Dendritic cell treated with granulocyte-macrophage colony-stimulating factor and Interleukin-4, amounts not matched to agents 40 ng/mL and 50 ng/mL, for 4 days (primary cell): Measurements from ENCODE around the gene SLC39A11.
"Not testable (repeated sequence)": the region's sequence is repeated elsewhere in the genome, so short reads cannot be mapped to it uniquely, and the experiment has no call there.

Source experiments
- H3K27ac Mint-ChIP-seq: one replicate; pipeline ENCODE4 v1.8.0; 2022; ENCODE audit warnings: mild to moderate bottlenecking, mixed read lengths
- H3K27me3 Mint-ChIP-seq: one replicate; pipeline ENCODE4 v1.8.0; 2022; ENCODE audit warnings: mild to moderate bottlenecking, mixed read lengths
- H3K36me3 Mint-ChIP-seq: one replicate; pipeline ENCODE4 v1.8.0; 2022; ENCODE audit warnings: low read depth, mixed read lengths
- H3K4me1 Mint-ChIP-seq: one replicate; pipeline ENCODE4 v1.8.0; 2022; ENCODE audit warnings: low read depth, mixed read lengths
- H3K4me3 Mint-ChIP-seq: one replicate; pipeline ENCODE4 v1.8.0; 2022; ENCODE audit warnings: mild to moderate bottlenecking, moderate library complexity, mixed read lengths
- H3K9me3 Mint-ChIP-seq: one replicate; pipeline ENCODE4 v1.8.0; 2022; ENCODE audit warnings: mixed read lengths
- intact Hi-C: fragments of 100-400 bp; cut with micrococcal nuclease; formaldehyde crosslinking; loops from one replicate; pipeline ENCODE4 v1.15.0; 2022

SLC39A11 gene

DNA sequence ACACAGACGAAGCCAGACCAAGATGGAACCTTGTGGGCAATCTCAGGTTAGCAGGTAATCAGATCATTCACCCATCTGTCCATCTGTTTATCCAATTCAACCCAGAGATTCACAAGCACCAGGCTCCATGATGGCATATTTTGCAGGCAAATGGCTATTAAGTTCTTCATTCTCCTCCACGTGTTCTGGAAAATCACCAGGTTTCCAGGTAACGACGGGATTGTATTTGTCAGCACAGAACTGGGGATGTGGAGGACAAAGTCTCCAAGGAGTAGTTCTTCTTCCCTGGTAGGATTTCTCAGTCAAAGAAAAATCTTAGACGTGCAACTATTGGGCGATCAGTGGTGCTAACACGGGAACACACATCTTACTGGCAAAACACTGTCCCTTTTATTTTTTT lies 368.8 kb downstream of the SLC39A11 start:
- H3K27ac Mint-ChIP-seq = no peak overlapping the region
- intact Hi-C loops = no loop called here
- H3K9me3 Mint-ChIP-seq = no peaks in the 10 kb centered on the region
- H3K27me3 Mint-ChIP-seq = no peaks in the 10 kb centered on the region
- H3K4me3 Mint-ChIP-seq = no peak overlapping the region
- peaks cover 45% of the 10 kb centered on the region for H3K4me1 Mint-ChIP-seq
- peaks cover 13% of the 10 kb centered on the region for H3K36me3 Mint-ChIP-seq

GRCh38 chr17:72720494-72720825 lies 372.0 kb downstream of the SLC39A11 start:
- H3K27me3 Mint-ChIP-seq = no peaks in the 10 kb centered on the region
- H3K9me3 Mint-ChIP-seq = no peaks in the 10 kb centered on the region
- no peak overlapping the region for H3K27ac Mint-ChIP-seq
- H3K36me3 Mint-ChIP-seq = peaks cover 23% of the 10 kb centered on the region
- intact Hi-C loops = no loop called here
- no peak overlapping the region for H3K4me3 Mint-ChIP-seq
- H3K4me1 Mint-ChIP-seq = peaks cover 19% of the 10 kb centered on the region

DNA sequence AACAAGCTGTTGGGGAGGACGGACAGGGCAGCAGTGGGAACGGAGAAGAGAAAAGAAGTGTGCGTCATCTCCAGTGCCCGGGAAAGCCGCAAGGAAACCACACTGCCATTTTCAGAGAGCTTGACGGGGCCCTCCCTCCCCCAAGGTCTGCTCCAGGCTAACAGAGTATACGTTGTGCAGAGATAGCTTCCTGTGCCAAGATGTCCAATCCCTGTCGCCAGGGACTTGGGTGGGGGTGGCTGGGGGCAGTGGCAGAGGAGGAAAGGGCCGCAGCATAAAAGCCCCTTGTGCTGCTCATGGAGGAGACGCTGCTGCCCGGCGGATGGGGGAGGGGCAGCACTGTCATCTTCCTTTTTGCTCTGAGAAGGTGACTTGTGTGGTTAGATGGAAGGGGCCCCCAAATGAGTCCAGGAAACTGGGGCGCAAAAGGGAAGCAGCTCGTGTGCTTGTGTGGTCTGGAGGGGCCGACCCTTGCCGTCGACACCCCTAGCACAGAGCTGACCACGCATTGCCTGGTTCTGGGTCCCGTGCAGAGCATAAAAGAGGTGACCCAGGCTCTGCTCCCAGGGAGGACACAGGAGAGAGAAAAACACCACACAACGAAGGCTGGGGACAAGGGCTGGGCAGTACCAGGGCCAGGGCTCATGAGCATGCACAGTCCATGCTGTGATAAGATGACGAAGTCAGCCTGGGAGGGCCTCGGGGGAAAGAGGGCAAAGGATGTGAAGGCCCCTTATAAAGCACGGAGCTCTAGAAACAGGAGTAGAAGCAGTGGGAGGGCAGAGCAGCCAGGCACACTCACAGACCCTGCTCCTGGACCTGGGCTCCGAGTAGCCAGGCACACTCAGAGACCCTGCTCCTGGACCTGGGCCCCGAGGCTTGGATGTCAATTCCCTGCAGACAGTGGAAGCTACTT lies 372.7 kb downstream of the SLC39A11 start:
- intact Hi-C loops = no loop called here
- H3K4me3 Mint-ChIP-seq = no peak overlapping the region
- H3K4me1 Mint-ChIP-seq = peaks cover 20% of the 10 kb centered on the region
- H3K9me3 Mint-ChIP-seq = no peaks in the 10 kb centered on the region
- peaks cover 27% of the 10 kb centered on the region for H3K36me3 Mint-ChIP-seq
- H3K27me3 Mint-ChIP-seq = no peaks in the 10 kb centered on the region
- H3K27ac Mint-ChIP-seq = no peak overlapping the region

DNA sequence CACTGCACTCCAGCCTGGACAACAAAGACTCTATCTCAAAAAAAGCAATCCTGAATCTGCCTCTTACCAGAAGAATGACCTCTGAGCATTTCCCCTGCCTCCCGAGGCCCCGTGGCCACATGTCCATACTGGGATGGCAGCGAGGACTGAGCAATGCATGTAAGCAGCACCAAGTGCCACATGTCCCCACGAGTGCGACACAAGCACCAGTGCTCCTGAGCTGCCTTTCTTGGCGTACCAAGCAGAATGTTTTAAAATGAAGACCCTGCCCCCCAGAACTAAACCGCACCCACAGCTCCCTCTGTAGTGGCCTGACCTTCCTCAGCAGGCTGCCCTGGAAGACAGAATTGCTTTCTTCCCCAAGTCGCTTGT lies 373.3 kb downstream of the SLC39A11 start:
- H3K4me1 Mint-ChIP-seq = peaks cover 25% of the 10 kb centered on the region
- H3K4me3 Mint-ChIP-seq = no peak overlapping the region
- no peak overlapping the region for H3K27ac Mint-ChIP-seq
- no peaks in the 10 kb centered on the region for H3K9me3 Mint-ChIP-seq
- no peaks in the 10 kb centered on the region for H3K27me3 Mint-ChIP-seq
- intact Hi-C loops = no loop called here
- H3K36me3 Mint-ChIP-seq = peaks cover 27% of the 10 kb centered on the region

DNA sequence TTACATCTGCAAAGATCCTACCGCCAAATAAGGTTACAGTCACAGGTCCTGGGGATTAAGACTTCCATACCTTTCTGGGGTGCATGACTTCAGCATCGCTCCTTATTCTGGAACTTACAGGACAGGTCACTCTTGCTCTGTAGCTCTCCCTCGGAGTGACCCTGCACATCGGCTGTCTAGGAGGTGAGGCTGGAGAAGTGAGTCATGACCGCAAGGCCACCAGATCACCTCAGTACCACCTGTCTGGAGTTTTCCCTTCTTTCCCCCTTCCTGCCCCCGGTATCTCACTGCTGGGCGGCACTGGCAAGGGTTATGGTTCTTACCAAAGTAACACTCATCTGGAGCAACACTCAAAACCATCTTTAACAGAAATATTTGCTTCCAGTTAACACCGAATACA lies 374.8 kb downstream of the SLC39A11 start:
- Mint-ChIP-seq H3K36me3 (peaks cover 18% of the 10 kb centered on the region), H3K27ac (no peak overlapping the region), H3K27me3 (no peaks in the 10 kb centered on the region), H3K9me3 (no peaks in the 10 kb centered on the region), H3K4me3 (no peak overlapping the region), H3K4me1 (peaks cover 25% of the 10 kb centered on the region)
- intact Hi-C loops = no loop called here

DNA sequence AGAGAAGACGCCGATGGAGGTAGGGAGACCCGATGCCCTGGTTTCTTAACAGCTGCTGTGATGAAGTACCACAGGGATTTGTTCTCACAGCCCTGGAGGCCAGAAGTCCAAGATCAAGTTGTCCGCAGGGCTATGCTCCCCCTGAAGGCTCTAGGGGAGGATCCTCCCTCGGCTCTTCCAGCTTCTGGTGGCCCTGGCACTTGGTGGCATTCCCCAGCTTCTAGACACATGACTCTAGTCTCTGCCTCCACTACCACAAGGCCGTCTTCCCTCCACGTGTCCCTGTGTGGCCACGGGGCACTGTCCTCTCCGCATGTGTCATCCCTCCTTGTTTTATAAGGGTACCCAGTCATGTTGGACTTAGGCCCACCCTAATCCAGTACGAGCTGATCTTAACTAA lies 375.2 kb downstream of the SLC39A11 start:
- H3K27ac Mint-ChIP-seq = no peak overlapping the region
- H3K4me3 Mint-ChIP-seq = no peak overlapping the region
- peaks cover 25% of the 10 kb centered on the region for H3K4me1 Mint-ChIP-seq
- no peaks in the 10 kb centered on the region for H3K27me3 Mint-ChIP-seq
- H3K9me3 Mint-ChIP-seq = no peaks in the 10 kb centered on the region
- intact Hi-C loops = no loop called here
- peaks cover 20% of the 10 kb centered on the region for H3K36me3 Mint-ChIP-seq

DNA sequence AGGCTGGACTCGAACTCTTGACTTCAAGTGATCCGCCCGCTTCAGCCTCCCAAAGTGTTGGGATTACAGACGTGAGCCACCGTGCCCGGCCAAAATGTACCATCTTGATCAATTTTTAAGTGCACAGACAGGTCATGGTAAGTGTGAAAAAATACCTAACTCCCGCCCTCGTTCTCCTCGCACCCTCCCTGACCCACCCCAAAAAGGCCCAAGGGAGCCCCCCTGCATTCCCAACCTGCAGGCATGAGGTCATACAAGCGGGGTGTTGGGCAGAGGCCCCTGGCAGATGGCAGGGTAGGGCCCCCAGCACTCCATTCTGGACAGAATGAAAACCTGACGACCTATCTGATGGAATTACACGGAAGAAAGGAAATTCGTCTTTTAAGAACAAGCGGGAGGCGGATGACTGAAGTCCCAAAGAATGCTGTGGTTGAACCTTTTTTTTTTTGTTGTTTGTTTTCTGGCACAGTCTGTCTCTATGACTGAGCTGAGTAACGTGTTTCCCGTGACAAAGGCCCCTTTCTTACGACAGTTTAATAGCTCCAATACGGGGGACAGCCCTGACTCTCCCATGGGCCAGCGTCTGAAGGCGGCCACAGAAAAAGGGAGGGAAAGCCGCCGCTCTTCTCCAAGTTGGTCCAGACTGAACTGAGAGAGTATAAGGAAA lies 376.4 kb downstream of the SLC39A11 start:
- Mint-ChIP-seq H3K9me3 (peaks cover 5% of the 10 kb centered on the region), H3K27ac (no peak overlapping the region), H3K36me3 (peaks cover 24% of the 10 kb centered on the region), H3K4me1 (peaks cover 36% of the 10 kb centered on the region), H3K27me3 (no peaks in the 10 kb centered on the region), H3K4me3 (no peak overlapping the region)
- intact Hi-C loops = no loop called here

DNA sequence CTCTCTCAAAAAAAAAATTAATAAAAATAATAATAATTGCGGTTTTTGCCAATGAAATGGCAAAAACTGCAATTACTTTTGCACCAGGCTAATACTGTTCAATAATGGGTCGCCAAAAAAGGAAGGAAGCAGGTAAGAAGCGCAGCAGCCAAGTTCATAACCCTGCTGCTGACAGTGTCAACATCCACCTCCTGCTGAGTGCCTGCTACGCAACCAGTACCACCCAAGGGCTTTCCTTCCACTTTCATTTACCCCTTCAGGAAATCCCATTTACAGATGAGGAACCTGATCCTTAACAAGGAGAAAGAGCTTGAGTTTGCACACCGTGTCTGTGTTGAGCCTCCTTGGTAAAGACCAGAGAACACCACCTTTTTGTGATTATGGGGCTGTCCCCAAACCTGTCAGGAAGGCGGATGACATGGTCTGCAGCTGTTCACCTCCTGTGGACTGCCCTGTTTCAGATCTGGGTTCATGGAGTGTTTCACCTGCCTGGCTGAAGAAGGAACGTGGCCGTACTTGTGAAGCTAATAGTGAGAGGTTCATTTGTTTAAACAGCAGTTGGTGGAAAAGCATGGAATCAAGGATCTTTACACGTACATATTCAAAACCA lies 378.0 kb downstream of the SLC39A11 start:
- intact Hi-C loops = no loop called here
- no peak overlapping the region for H3K27ac Mint-ChIP-seq

GRCh38 chr17:72713701-72714100 lies 378.8 kb downstream of the SLC39A11 start:
- Mint-ChIP-seq H3K4me3 (no peak overlapping the region), H3K27me3 (no peaks in the 10 kb centered on the region), H3K36me3 (peaks cover 33% of the 10 kb centered on the region), H3K27ac (no peak overlapping the region), H3K4me1 (peaks cover 32% of the 10 kb centered on the region), H3K9me3 (peaks cover 9% of the 10 kb centered on the region)
- intact Hi-C loops = no loop called here

More for the DNA sequence above, 378.0 kb downstream of the SLC39A11 start:
- Mint-ChIP-seq H3K27me3 (no peaks in the 10 kb centered on the region), H3K36me3 (peaks cover 27% of the 10 kb centered on the region), H3K4me3 (no peak overlapping the region), H3K4me1 (peaks cover 38% of the 10 kb centered on the region), H3K9me3 (peaks cover 9% of the 10 kb centered on the region)

DNA sequence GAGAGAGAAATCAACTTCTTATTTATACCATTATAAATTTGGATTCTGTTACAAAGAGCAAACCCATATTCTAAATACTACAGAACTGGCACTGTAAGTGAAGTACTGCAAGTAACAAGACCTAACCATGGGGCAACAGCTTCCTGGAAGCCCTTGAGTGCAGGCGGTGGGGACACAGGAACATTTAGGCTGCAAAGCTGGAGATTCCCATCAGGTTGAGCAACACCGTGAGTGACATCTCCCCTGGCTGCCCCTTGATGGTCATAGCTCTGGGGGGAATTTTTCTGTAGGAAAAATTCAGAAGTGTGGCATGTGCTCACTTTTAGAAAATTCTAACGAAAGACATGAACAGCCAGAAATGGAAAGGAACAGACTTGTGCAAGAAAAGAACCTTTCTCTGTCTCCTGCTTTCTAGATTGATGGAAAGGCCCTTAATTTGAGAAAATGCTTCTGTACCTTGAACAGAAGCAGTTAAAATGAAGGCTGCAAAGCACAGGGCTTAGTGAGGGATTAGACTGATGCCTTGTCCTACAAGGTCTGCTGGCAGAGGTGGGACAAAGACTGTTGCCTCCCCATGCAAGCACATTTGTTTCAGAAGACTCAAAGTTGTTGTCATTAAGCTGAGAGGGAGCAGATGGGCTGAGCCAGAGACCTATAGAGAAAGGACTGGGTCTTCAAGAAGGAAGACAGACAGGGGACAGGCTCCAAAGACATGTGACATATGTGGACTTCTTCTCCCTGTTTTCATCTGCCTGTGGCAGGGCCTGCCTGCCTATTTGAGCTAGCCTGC lies 380.8 kb downstream of the SLC39A11 start:
- intact Hi-C loops = no loop called here
- peaks cover 9% of the 10 kb centered on the region for H3K9me3 Mint-ChIP-seq
- no peak overlapping the region for H3K27ac Mint-ChIP-seq
- H3K27me3 Mint-ChIP-seq = no peaks in the 10 kb centered on the region
- peaks cover 32% of the 10 kb centered on the region for H3K4me1 Mint-ChIP-seq
- H3K4me3 Mint-ChIP-seq = no peak overlapping the region
- peaks cover 37% of the 10 kb centered on the region for H3K36me3 Mint-ChIP-seq

GRCh38 chr17:72710834-72711233 lies 381.7 kb downstream of the SLC39A11 start:
- Mint-ChIP-seq H3K4me1 (peaks cover 32% of the 10 kb centered on the region), H3K4me3 (no peak overlapping the region), H3K27ac (no peak overlapping the region)

GRCh38 chr17:72710202-72710601 lies 382.3 kb downstream of the SLC39A11 start:
- Mint-ChIP-seq H3K27ac (no peak overlapping the region), H3K4me3 (no peak overlapping the region), H3K9me3 (peaks cover 9% of the 10 kb centered on the region), H3K27me3 (no peaks in the 10 kb centered on the region), H3K4me1 (peaks cover 32% of the 10 kb centered on the region), H3K36me3 (peaks cover 24% of the 10 kb centered on the region)
- intact Hi-C loops = no loop called here

More at GRCh38 chr17:72710834-72711233, 381.7 kb downstream of the SLC39A11 start:
- intact Hi-C loops = no loop called here
- peaks cover 31% of the 10 kb centered on the region for H3K36me3 Mint-ChIP-seq
- no peaks in the 10 kb centered on the region for H3K27me3 Mint-ChIP-seq
- peaks cover 9% of the 10 kb centered on the region for H3K9me3 Mint-ChIP-seq

GRCh38 chr17:72708682-72709081 lies 383.8 kb downstream of the SLC39A11 start:
- Mint-ChIP-seq H3K4me1 (peaks cover 24% of the 10 kb centered on the region), H3K36me3 (peaks cover 23% of the 10 kb centered on the region)
- H3K27ac Mint-ChIP-seq, H3K27me3 Mint-ChIP-seq, H3K4me3 Mint-ChIP-seq, H3K9me3 Mint-ChIP-seq, intact Hi-C loops: not testable (repeated sequence)

GRCh38 chr17:72707881-72708280 lies 384.6 kb downstream of the SLC39A11 start:
- Mint-ChIP-seq H3K36me3 (peaks cover 21% of the 10 kb centered on the region), H3K9me3 (peaks cover 9% of the 10 kb centered on the region), H3K27me3 (no peaks in the 10 kb centered on the region), H3K4me1 (peaks cover 24% of the 10 kb centered on the region), H3K27ac (no peak overlapping the region), H3K4me3 (no peak overlapping the region)
- intact Hi-C loops = no loop called here
